Coronary artery (tissue), 2 donors: ENCODE results near the gene KDM1A.
"Not testable (repeated sequence)": the region's sequence is repeated elsewhere in the genome, so short reads cannot be mapped to it uniquely, and the experiment has no call there.

Source experiments
- DNase-seq: peaks from one replicate; pipeline ENCODE4 v3.0.0-alpha.2; 2017; ENCODE audit warnings: low spot score
- H3K27ac ChIP-seq, 2 donors: fragments of 200-600 bp; sonication (generic); one replicate each; pipeline ENCODE4 v1.5.1; 2016 to 2019
- H3K4me3 ChIP-seq: fragments of 200-600 bp; sonication (generic); 2 replicates; pipeline ENCODE4 v1.5.1; 2016; ENCODE audit warnings: mild to moderate bottlenecking, moderate library complexity
- TF ChIP-seq, protein P1 (sequence below): fragments of 200-600 bp; sonication (generic); IDR thresholded peaks from one replicate; pipeline ENCODE4 v1.5.1; 2019; ENCODE audit warnings: antibody characterized with exemption

Gene KDM1A

DNA sequence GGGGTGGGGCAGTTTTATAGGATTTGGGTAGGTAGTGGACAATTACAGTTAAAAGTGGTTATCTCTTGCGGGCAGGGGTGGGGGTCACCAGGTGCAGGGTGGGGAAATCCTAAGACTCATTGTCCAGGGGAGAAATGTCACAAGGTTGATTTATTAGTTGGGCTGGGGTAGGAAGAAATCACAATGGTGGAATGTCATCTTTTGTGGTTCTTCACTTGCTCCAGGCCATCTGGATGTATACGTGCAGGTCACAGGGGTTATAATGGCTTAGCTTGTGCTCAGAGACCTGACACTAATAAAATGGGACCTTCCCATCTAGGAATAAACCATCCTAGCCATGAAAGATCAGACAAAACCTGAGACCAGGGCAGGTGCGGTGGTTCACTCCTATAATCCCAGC, 15.2 kb upstream of the KDM1A start:
- TF ChIP-seq, protein P1, sequence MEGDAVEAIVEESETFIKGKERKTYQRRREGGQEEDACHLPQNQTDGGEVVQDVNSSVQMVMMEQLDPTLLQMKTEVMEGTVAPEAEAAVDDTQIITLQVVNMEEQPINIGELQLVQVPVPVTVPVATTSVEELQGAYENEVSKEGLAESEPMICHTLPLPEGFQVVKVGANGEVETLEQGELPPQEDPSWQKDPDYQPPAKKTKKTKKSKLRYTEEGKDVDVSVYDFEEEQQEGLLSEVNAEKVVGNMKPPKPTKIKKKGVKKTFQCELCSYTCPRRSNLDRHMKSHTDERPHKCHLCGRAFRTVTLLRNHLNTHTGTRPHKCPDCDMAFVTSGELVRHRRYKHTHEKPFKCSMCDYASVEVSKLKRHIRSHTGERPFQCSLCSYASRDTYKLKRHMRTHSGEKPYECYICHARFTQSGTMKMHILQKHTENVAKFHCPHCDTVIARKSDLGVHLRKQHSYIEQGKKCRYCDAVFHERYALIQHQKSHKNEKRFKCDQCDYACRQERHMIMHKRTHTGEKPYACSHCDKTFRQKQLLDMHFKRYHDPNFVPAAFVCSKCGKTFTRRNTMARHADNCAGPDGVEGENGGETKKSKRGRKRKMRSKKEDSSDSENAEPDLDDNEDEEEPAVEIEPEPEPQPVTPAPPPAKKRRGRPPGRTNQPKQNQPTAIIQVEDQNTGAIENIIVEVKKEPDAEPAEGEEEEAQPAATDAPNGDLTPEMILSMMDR: no peak
- no peak overlapping the region for H3K27ac ChIP-seq
- no peak for DNase-seq
- no peak overlapping the region for H3K4me3 ChIP-seq

DNA sequence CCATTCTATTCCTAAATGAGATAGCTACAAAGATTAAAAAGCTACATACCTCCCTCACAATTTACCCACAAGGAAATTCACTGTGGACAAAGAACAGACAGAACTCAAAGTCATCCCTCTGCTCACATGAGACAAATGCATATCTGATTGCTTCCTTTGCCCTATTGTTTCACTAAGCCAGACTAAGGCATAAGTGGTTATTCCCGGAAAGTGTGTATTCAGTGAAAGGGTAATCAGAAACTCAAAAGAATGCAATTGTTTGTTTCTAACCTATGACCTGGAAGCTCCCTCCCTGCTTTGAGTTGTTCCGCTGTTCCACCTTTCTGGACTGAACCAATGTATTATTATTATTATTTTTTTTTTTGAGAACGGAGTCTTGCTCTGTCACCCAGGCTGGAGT, 14.5 kb upstream of the KDM1A start:
- H3K4me3 ChIP-seq, H3K27ac ChIP-seq, DNase-seq: not testable (repeated sequence)

DNA sequence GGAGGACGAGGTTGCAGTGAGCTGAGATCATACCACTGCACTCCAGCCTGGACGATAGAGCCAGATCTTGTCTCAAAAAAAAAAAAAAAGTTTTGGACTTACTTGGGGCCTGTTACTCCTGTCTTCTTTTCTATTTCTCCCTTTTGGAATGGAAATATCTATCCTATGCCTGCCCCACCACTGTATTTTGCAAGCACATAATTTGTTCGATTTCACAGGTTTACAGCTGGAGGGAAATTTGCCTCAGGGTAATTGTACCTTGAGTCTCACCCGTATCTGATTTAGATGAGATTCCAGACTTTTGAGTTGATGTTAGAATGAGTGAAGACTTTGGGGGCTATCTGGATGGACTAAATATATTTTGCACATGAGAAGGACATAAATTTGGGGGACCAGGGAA, 12.2 kb upstream of the KDM1A start:
- Histone ChIP-seq H3K27ac (no peak overlapping the region), H3K4me3 (no peak overlapping the region)
- DNase-seq: no peak
- TF ChIP-seq, protein P1: no peak

DNA sequence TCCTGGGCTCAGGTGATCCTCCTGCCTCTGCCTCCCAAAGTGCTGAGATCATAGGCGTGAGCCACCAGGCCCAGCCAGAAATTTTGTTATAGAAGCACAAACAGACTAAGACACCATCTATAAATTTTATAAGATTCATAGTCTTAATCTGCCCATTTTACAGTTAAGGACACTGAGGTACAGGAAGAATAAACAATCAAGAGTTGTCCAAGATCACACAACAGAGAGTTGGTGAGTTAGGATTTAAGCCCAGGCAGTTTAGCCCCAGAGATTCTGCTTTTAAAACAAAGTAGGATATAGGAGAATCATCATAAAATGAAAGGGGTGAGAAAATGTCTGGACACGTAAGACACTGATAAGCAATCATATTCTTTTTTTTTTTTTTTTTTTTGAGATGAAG, 10.4 kb upstream of the KDM1A start:
- Histone ChIP-seq H3K27ac (no peak overlapping the region), H3K4me3 (no peak overlapping the region)
- TF ChIP-seq, protein P1: no peak
- DNase-seq: no peak

DNA sequence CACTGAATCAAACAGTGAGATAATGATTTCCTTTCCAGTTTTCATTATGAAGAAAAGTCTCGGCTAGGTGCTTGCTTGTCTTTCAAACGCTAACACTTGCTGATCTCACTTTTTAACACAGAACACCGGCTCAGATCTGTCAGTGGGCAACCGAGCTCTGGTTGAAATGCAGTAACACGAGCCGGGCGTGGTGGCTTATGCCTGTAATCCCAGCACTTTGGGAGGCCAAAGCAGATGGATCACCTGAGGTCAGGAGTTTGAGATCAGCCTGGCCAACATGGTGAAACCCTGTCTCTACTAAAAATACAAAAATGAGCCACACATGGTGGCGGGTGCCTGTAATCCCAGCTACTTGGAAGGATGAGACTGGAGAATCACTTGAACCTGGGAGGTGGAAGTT, 9.2 kb upstream of the KDM1A start:
- H3K4me3 ChIP-seq, H3K27ac ChIP-seq: not testable (repeated sequence)

DNA sequence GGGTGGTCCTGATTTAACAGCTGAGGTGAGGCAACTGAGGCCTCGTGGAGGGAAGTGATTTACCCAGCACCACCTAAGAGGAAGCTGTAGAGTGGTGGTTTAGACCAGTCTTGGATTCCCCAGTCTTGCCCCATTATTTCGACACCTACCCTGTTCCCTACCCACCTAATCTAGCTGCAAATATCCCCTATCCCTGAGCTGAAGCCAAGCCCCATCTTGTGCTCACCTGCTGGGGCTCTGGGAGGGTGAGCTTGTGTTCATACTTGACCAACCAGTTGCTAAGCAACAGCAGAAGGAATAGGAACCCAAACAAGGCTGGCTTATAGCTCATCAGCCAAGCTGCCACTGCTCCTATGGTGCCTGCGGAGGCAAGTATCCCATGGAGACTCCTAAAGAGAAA, 5.6 kb upstream of the KDM1A start:
- Histone ChIP-seq H3K4me3 (no peak overlapping the region), H3K27ac (no peak overlapping the region)
- no peak for DNase-seq
- TF ChIP-seq, protein P1: no peak

More for the DNA sequence above, 9.2 kb upstream of the KDM1A start:
- DNase-seq: not testable (repeated sequence)

DNA sequence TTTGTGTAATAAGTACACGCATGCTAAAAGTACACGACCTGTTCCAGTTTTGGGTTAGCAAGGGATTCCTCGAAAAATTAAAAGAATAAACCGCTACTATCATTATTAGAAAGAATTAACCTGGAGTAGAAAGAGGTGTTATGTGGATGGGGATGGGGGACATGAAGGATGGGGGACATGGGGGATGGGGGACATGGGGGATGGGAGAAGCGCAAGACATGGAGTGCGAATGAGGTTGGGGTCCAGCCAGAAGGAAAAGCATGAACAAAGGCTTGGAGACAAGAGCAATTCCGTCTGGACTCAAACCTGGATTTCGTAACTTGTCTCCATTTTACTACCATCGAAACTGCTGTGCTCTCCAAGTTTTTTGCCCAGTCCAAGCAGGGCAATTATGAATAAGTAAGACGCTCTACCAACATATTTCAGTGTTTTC, 591 bp upstream of the KDM1A start:
- DNase-seq: no peak
- Histone ChIP-seq H3K4me3 (peak overlapping the region; percentile 94), H3K27ac (peak overlapping the region; percentile 90 to 91)
- TF ChIP-seq, protein P1: no peak

DNA sequence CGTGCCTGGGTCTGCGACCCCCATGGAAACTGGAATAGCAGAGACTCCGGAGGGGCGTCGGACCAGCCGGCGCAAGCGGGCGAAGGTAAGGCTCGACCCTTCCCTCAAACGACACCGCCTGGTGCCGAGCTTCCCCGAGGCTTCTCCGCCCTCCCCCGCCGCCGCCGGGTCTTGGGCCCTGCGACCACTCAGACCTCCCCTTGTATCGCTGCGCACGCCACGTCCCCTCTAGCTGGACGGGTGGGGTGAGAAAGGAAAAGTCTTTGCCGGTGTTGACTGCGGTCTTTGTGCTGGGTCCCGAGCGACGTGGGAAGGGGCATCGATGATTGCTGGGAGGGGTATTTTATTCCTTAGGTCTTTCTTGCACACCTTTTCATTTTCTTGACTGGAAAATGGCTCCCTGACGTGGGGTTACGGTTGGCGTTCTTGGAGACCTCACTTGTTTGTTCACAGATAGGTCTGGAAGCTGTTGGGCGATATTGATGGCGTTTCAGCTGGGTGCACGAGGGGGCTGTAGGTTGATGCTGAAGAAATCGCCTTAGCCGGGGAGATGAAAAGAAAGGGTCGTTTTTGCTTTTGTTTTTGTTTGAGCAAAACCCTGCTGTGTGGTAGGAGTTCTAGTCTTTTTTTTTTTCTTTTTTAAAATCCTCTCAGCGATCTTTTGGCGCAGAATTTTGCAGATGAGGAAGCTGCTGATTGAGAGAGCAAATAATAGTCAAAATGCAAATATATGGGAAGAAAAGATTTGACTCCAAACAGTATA, 776 bp downstream of the KDM1A start:
- no peak for DNase-seq
- peak overlapping the region; percentile 90 to 91 for H3K27ac ChIP-seq
- peak overlapping the region; percentile 94 for H3K4me3 ChIP-seq
- TF ChIP-seq, protein P1: no peak
